ENCODE results near the gene AMBRA1.

AMBRA1 gene

DNA sequence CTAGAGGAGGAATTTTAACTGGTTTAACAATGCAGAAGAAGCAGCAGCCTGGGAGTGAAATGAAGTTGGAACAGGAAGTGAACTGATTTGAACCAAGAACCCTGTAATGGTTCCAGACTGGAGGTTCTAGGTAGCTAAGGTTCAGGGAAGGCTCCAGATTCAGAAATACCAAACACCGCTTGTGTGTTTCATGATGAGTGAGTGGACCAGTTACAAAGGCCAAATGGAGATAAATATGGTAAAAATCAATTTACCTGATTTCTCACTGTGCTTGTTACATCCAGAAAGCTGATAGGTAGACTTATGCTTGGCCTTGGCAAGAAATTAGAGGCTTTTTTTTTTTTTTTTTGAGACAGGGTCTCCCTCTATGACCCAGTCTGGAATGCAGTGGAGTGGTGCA lies 36.4 kb upstream of the AMBRA1 start:
- in situ Hi-C loops (cut with HindIII; ENCODE audit: low sequenced_read_pairs), result no loop called here
- no peak overlapping the region for H3K4me3 ChIP-seq (ENCODE audit: low read depth, low read length)
- TF ChIP-seq, protein P1, sequence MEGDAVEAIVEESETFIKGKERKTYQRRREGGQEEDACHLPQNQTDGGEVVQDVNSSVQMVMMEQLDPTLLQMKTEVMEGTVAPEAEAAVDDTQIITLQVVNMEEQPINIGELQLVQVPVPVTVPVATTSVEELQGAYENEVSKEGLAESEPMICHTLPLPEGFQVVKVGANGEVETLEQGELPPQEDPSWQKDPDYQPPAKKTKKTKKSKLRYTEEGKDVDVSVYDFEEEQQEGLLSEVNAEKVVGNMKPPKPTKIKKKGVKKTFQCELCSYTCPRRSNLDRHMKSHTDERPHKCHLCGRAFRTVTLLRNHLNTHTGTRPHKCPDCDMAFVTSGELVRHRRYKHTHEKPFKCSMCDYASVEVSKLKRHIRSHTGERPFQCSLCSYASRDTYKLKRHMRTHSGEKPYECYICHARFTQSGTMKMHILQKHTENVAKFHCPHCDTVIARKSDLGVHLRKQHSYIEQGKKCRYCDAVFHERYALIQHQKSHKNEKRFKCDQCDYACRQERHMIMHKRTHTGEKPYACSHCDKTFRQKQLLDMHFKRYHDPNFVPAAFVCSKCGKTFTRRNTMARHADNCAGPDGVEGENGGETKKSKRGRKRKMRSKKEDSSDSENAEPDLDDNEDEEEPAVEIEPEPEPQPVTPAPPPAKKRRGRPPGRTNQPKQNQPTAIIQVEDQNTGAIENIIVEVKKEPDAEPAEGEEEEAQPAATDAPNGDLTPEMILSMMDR (IDR thresholded peaks at IDR 0.05; ENCODE audit: low read depth, low read length), result no peak
- no peak for DNase-seq (ENCODE audit: low read depth, low spot score)

DNA sequence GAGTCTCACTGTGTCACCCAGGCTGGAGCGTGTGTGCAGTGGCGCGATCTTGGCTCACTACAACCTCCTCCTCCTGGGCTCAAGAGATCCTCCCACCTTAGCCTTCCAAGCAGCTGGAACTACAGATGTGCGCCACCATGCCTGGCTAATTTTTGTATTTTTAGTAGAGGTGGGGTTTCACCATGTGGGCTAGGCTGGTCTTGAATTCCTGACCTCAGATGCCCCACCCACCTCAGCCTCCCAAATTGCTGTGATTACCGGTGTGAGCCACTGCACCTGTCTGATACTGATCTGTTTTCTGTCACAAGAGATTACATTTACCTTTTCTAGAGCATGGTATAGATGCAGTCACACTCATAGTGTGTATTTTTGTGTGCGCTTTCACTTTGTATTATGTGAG lies 35.1 kb upstream of the AMBRA1 start:
- no peak for DNase-seq (ENCODE audit: low read depth, low spot score)
- in situ Hi-C loops (cut with HindIII; ENCODE audit: low sequenced_read_pairs), result no loop called here
- H3K4me3 ChIP-seq (ENCODE audit: low read depth, low read length), result no peak overlapping the region
- TF ChIP-seq, protein P1 (IDR thresholded peaks at IDR 0.05; ENCODE audit: low read depth, low read length), result no peak

DNA sequence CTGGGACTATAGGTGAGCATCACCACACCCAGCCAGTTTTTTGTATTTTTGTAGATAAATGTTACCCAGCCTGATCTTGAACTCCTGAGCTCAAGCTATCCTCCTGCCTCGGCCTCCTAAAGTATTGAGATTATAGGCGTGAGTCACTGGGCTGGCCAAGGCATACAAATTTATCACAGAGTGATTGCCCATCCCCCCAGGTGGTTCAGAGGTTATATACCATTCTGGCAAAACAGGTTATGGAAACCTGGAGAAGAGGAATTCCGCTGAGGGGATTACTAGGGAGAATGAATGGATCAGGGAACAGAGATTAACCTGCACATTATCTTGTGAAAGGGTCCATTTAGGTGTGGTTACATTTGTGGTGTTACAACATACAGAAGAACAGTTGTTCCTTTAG lies 31.6 kb upstream of the AMBRA1 start:
- TF ChIP-seq, protein P1 (IDR thresholded peaks at IDR 0.05; ENCODE audit: low read depth, low read length), result no peak
- DNase-seq (ENCODE audit: low read depth, low spot score), result no peak
- in situ Hi-C loops (cut with HindIII; ENCODE audit: low sequenced_read_pairs), result no loop called here
- no peak overlapping the region for H3K4me3 ChIP-seq (ENCODE audit: low read depth, low read length)

DNA sequence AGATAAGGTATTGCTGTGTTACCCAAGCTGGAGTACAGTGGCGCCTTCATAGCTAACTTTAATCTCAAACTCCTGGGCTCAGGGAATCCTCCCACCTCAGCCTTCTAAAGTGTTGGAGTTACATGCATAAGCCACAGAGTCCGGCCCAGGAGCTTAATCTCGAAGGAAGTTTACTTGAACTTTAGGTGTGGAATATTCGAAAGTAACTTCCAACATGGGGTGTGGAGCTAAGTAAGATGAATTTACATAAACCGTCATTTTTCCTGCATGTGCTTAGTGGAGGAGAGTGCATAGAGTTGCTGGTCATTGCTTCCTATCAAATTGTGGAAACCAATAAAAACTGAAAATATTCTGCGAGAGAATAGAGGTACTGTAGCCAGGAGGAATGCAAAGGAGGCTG lies 25.0 kb upstream of the AMBRA1 start:
- TF ChIP-seq, protein P1 (IDR thresholded peaks at IDR 0.05; ENCODE audit: low read depth, low read length), result no peak
- in situ Hi-C loops (cut with HindIII; ENCODE audit: low sequenced_read_pairs), result no loop called here
- no peak overlapping the region for H3K4me3 ChIP-seq (ENCODE audit: low read depth, low read length)

DNA sequence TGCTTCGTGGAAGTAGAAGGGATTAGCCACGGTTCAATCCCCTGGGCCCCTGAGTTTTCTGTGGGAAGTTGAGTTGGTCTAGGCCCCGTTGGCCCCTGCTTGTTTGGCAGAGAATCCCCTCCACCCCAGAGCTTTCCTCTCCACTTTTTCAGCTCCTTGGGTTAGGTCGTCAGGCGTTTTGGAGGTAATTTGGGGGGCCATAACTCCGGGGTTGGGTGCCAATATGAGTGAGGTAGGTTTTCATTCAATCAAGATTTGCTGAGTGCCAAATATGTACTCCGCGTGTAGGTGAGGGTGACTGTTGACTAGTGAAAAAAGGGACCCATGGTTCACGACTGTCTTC lies 24.1 kb upstream of the AMBRA1 start:
- DNase-seq (ENCODE audit: low read depth, low spot score), result no peak
- TF ChIP-seq, protein P1 (IDR thresholded peaks at IDR 0.05; ENCODE audit: low read depth, low read length), result no peak
- in situ Hi-C loops (cut with HindIII; ENCODE audit: low sequenced_read_pairs), result no loop called here
- H3K4me3 ChIP-seq (ENCODE audit: low read depth, low read length), result peak overlapping the region; percentile 62

More for the DNA sequence above, 25.0 kb upstream of the AMBRA1 start:
- DNase-seq (ENCODE audit: low read depth, low spot score), result no peak

DNA sequence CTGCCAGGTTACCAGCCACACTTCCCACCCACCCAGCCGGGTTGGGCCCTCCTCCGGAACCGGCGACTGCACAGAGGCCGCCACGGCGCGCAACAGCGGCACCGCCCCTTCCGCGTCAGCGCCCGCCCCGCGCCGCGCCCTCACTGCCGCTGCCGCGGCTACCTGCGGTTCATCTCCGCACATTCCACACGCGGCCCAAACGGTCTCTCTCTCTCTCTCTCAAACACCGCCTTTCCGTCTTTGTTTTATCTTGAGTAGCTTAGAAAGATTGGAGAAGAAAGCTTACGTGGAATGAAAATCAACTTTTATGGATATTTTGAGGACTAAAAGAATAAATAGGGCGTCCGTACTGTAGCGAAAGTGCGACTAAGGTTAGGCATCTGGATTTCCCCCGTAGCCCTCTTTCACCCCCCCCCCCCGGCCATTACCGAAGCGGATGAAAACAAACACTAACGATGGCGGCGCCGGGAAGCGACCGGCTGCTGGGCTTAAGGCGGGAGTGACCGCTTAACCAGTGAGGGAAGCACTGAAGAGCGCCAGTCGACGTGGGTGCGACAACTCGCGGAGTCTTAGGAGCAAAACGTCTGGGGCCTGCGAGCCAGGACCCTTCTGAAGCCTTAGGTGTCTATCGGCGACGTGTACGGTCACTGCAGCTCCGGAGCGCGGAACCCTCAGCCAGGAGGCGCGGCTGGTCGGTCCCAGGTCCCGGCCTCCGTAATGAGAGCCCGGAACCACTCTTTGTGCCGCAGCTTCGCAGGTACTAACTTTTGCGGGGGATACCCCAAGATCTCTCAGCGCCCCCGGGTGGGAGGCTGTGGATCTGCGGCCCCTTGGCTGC lies 23.5 kb upstream of the AMBRA1 start, which contains the start of the genes ATG13 and HARBI1:
ATG13 (plus strand) TSS at position 420 of the 838 bp plus-strand sequence. CDS start 26,739 bp downstream, outside the sequence.
HARBI1 (minus strand) TSS at position 94 of the 838 bp plus-strand sequence. CDS start 990 bp downstream, outside the sequence.
- TF ChIP-seq, protein P1 (IDR thresholded peaks at IDR 0.05; ENCODE audit: low read depth, low read length), result peak; percentile 93
- peak within 1 kb of the TSS; percentile 62 for H3K4me3 ChIP-seq (ENCODE audit: low read depth, low read length)
- peak; percentile 94 for DNase-seq (ENCODE audit: low read depth, low spot score)
- in situ Hi-C loops (cut with HindIII; ENCODE audit: low sequenced_read_pairs), result no loop called here
